Panc1 (cell line): ENCODE data around the gene PEAR1. TPM values are rescaled to one million over a fixed set of nuclear protein-coding genes. Genes with fewer than 3 reads are reported as not detected.

Experiments
- ATAC-seq: fragments of 200-7000 bp; cut with Tn5 transposase; 2 replicates; pipeline ENCODE4 v1.9.1; 2020; ENCODE audit warnings: mild to moderate bottlenecking, moderate library complexity
- BruUV-seq: library from RNA; stranded (reverse); fragments of 400-500 nt; replicated peaks from 2 replicates; lab custom pipeline; 2021; lab: Mats Ljungman, UMichigan
- CTCF ChIA-PET: fragments of 300-600 bp; sonication (Branson Sonifier 250); formaldehyde crosslinking; loops from one replicate; lab custom pipeline; 2022; ENCODE audit warnings: antibody characterized with exemption; lab: Charles Lee
- POLR2A ChIA-PET: fragments of 300-600 bp; sonication (Branson Sonifier 250); formaldehyde crosslinking; loops from one replicate; lab custom pipeline; 2022; ENCODE audit warnings: antibody characterized with exemption; lab: Charles Lee
- DNase-seq: peaks from one replicate; pipeline ENCODE4 v3.0.0-alpha.2; 2010; ENCODE audit warnings: low read depth, low spot score
- H3K27ac ChIP-seq: 2 replicates; pipeline ENCODE4 v1.5.1; 2011; ENCODE audit warnings: mild to moderate bottlenecking, low read length, inconsistent platforms
- H3K27me3 ChIP-seq: fragments of 200-500 bp; sonication (Bioruptor generic); 2 replicates; pipeline ENCODE4 v1.6.0; 2014; ENCODE audit warnings: low read length, inconsistent platforms; ENCODE audit not compliant: control insufficient read depth, insufficient read depth
- H3K36me3 ChIP-seq: fragments of 200-500 bp; sonication (Bioruptor generic); 2 replicates; pipeline ENCODE4 v1.5.1; 2014; ENCODE audit warnings: inconsistent platforms, mild to moderate bottlenecking, low read length, moderate library complexity; ENCODE audit not compliant: control insufficient read depth, insufficient read depth
- H3K4me1 ChIP-seq: 2 replicates; pipeline ENCODE4 v1.5.1; 2011; ENCODE audit warnings: inconsistent platforms, mild to moderate bottlenecking, low read length, moderate library complexity; ENCODE audit not compliant: control insufficient read depth, insufficient read depth
- H3K4me3 ChIP-seq, 2 experiments: 2 replicates each; pipeline ENCODE4 v1.5.1; 2011 to 2012; ENCODE audit warnings: low read depth in 2 of 2, low read length in 2 of 2, mild to moderate bottlenecking in 2 of 2, inconsistent platforms in 1 of 2, moderate library complexity in 1 of 2
- H3K9me3 ChIP-seq: fragments of 200-500 bp; sonication (Bioruptor generic); 2 replicates; pipeline ENCODE4 v1.5.1; 2014; ENCODE audit warnings: low read depth, mild to moderate bottlenecking, inconsistent platforms, low read length, moderate library complexity; ENCODE audit not compliant: control insufficient read depth, insufficient read depth
- POLR2AphosphoS5 ChIP-seq: IDR thresholded peaks from 2 replicates; pipeline ENCODE4 v1.6.1; 2012; ENCODE audit warnings: mild to moderate bottlenecking, low read depth, low read length, moderate library complexity
- SIN3A ChIP-seq: IDR thresholded peaks from 2 replicates; pipeline ENCODE4 v1.6.1; 2012; ENCODE audit warnings: low read depth, mild to moderate bottlenecking, low read length, moderate library complexity, borderline replicate concordance; ENCODE audit not compliant: insufficient read depth
- TCF7L2 ChIP-seq: IDR thresholded peaks from 2 replicates; pipeline ENCODE4 v1.6.1; 2011; ENCODE audit warnings: mild to moderate bottlenecking, low read depth, low read length, inconsistent platforms
- in situ Hi-C: cut with HindIII; loops from 2 replicates; pipeline ENCODE4 v1.10.0; 2016; ENCODE audit warnings: low sequenced_read_pairs, low pct_unique_long_range_greater_than_20kb
- intact Hi-C: fragments of 100-400 bp; cut with micrococcal nuclease; formaldehyde crosslinking; loops from one replicate; pipeline ENCODE4 v1.10.0; 2022; ENCODE audit not compliant: unreplicated experiment
- total RNA-seq: library from RNA; stranded (reverse); gene quantifications from one replicate; pipeline ENCODE4 v1.2.1, GENCODE V29; 2021; ENCODE audit not compliant: unreplicated experiment
- TF ChIP-seq, protein P1 (sequence below), 2 experiments: IDR thresholded peaks; 2 replicates each; pipeline ENCODE4 v1.6.1; 2011 to 2012; ENCODE audit warnings: low read depth in 2 of 2, control low read depth in 1 of 2, low read length in 1 of 2, mild to moderate bottlenecking in 1 of 2, moderate library complexity in 1 of 2; ENCODE audit not compliant: insufficient read depth in 1 of 2
- TF ChIP-seq, protein P2 (sequence below): fragments of 450-650 bp; IDR thresholded peaks from 2 replicates; pipeline ENCODE4 v1.5.1; 2017; ENCODE audit warnings: mild to moderate bottlenecking

PEAR1 gene
- total RNA-seq, 1 experiment from 2014 or later, result 16.1 TPM

DNA sequence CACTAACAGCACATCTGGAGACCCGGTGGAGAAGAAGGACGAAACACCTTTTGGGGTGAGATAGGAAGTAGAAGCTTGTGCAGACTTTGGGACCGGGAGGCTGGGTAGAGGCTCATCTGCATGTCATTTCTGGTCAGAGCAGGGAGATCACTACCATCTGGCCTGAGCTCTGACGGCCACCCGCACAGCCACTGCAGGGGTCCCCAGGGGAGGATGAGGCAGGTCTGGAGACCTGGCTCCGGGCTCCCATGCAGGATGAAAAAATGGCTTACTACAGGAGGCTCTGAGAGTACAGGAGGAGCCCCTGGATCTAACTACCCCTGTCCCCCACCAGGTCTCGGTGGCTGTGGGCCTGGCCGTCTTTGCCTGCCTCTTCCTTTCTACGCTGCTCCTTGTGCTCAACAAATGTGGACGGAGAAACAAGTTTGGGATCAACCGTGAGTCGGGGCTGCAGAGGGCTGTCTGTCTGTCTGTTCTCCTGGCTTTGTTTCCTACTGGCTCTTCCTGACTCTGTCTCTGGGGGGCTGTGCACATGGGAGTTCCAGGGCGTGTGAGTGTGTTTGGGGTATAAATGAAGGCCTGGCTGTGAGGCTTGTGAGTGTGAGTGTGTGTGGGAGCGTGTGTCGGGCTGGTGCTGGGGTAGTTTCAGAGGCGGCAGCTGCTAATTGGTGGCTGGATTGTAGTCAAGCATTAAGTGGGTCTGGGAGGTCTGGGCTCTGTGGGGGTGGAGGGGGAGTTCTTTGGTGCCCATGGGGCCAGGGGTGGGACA is 18.8 kb upstream of the PEAR1 start:
- CTCF ChIA-PET, result interaction anchor here (0.6 kb wide), 1 partner anchor 9 kb away, joined by 3 read pairs; no protein-coding TSS in a partner anchor
- H3K27me3 ChIP-seq, result no peaks in the 10 kb centered on the region

DNA sequence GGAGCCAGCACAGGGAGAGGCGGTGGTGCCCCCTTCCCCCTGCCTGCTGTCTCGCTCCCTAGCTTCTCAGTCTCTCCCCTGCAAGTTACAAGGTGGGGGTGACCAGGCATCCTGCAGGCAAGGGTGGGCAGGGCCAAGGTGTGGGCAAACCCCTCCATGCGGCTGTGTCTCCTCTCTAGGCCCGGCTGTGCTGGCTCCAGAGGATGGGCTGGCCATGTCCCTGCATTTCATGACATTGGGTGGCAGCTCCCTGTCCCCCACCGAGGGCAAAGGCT is 18.2 kb upstream of the PEAR1 start:
- no TSS peak for BruUV-seq
- CTCF ChIA-PET, result interaction anchor here (0.6 kb wide), 1 partner anchor 9 kb away, joined by 3 read pairs; no protein-coding TSS in a partner anchor
- DNase-seq (no peak), ATAC-seq (no peak)
- TF ChIP-seq, protein P1, sequence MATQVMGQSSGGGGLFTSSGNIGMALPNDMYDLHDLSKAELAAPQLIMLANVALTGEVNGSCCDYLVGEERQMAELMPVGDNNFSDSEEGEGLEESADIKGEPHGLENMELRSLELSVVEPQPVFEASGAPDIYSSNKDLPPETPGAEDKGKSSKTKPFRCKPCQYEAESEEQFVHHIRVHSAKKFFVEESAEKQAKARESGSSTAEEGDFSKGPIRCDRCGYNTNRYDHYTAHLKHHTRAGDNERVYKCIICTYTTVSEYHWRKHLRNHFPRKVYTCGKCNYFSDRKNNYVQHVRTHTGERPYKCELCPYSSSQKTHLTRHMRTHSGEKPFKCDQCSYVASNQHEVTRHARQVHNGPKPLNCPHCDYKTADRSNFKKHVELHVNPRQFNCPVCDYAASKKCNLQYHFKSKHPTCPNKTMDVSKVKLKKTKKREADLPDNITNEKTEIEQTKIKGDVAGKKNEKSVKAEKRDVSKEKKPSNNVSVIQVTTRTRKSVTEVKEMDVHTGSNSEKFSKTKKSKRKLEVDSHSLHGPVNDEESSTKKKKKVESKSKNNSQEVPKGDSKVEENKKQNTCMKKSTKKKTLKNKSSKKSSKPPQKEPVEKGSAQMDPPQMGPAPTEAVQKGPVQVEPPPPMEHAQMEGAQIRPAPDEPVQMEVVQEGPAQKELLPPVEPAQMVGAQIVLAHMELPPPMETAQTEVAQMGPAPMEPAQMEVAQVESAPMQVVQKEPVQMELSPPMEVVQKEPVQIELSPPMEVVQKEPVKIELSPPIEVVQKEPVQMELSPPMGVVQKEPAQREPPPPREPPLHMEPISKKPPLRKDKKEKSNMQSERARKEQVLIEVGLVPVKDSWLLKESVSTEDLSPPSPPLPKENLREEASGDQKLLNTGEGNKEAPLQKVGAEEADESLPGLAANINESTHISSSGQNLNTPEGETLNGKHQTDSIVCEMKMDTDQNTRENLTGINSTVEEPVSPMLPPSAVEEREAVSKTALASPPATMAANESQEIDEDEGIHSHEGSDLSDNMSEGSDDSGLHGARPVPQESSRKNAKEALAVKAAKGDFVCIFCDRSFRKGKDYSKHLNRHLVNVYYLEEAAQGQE (IDR thresholded peaks at IDR 0.05; ENCODE audit: insufficient read depth in 1 of 2, low read depth in 2 of 2, low read length in 1 of 2), result no peak
- TF ChIP-seq, protein P2, sequence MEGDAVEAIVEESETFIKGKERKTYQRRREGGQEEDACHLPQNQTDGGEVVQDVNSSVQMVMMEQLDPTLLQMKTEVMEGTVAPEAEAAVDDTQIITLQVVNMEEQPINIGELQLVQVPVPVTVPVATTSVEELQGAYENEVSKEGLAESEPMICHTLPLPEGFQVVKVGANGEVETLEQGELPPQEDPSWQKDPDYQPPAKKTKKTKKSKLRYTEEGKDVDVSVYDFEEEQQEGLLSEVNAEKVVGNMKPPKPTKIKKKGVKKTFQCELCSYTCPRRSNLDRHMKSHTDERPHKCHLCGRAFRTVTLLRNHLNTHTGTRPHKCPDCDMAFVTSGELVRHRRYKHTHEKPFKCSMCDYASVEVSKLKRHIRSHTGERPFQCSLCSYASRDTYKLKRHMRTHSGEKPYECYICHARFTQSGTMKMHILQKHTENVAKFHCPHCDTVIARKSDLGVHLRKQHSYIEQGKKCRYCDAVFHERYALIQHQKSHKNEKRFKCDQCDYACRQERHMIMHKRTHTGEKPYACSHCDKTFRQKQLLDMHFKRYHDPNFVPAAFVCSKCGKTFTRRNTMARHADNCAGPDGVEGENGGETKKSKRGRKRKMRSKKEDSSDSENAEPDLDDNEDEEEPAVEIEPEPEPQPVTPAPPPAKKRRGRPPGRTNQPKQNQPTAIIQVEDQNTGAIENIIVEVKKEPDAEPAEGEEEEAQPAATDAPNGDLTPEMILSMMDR, result no peak
- TF ChIP-seq TCF7L2, result no peak
- Histone ChIP-seq H3K4me1 (peaks cover 4% of the 10 kb centered on the region; the same call in 1 of the 2 replicates), H3K27me3 (no peaks in the 10 kb centered on the region), H3K36me3 (no peaks in the 10 kb centered on the region), H3K27ac (no peak overlapping the region), H3K9me3 (no peaks in the 10 kb centered on the region), H3K4me3 (no peak overlapping the region)
- intact Hi-C loops (no loop called here), in situ Hi-C loops (no loop called here)
- POLR2A ChIA-PET, result no interaction called here

More for the DNA sequence above, 18.8 kb upstream of the PEAR1 start:
- H3K4me3 ChIP-seq, result no peak overlapping the region
- no TSS peak for BruUV-seq
- intact Hi-C loops, result no loop called here
- H3K36me3 ChIP-seq, result no peaks in the 10 kb centered on the region
- ATAC-seq, result no peak
- DNase-seq, result no peak
- POLR2A ChIA-PET, result no interaction called here
- H3K4me1 ChIP-seq, result peaks cover 4% of the 10 kb centered on the region; the same call in 1 of the 2 replicates
- TF ChIP-seq SIN3A (no peak), TCF7L2 (no peak), POLR2AphosphoS5 (no peak)
- TF ChIP-seq, protein P1 (IDR thresholded peaks at IDR 0.05; ENCODE audit: insufficient read depth in 1 of 2, low read depth in 2 of 2, low read length in 1 of 2), result no peak
- TF ChIP-seq, protein P2, result no peak
- H3K9me3 ChIP-seq, result no peaks in the 10 kb centered on the region
- in situ Hi-C loops, result no loop called here
- H3K27ac ChIP-seq, result no peak overlapping the region
